SK-N-SH (cell line): ENCODE measurements around the gene RABAC1. TPM values are rescaled to one million over a fixed set of nuclear protein-coding genes. Genes with fewer than 3 reads are reported as not detected.

Experiments
- CTCF ChIA-PET: fragments of 300-600, 350-600 bp; formaldehyde crosslinking; extraction: SDS; loops from one replicate; lab custom pipeline; 2021; lab: Yijun Ruan, JAX
- POLR2A ChIA-PET: fragments of 350-600 bp; sonication (Branson Sonifier 250); formaldehyde crosslinking; extraction: SDS; loops from one replicate; lab custom pipeline; 2020; ENCODE audit warnings: antibody characterized with exemption, inconsistent platforms; lab: Yijun Ruan, JAX
- DNase-seq: peaks from one replicate; pipeline ENCODE4 v3.0.0; 2012
- H2AFZ ChIP-seq: fragments of 200-600 bp; sonication (generic); 2 replicates; pipeline ENCODE4 v1.8.1; 2016; ENCODE audit warnings: antibody characterized with exemption, mild to moderate bottlenecking, low read depth
- H3F3A ChIP-seq: fragments of 200-600 bp; sonication (generic); replicated peaks from 2 replicates; pipeline ENCODE3; 2016; ENCODE audit warnings: antibody characterized with exemption, mild to moderate bottlenecking; ENCODE audit not compliant: insufficient read depth
- H3K27ac ChIP-seq, 2 experiments: fragments of 200-500 bp in 1 of 2; fragments of 200-600 bp in 1 of 2; sonication (Bioruptor generic) in 1 of 2; sonication (generic), shearing (Covaris generic) in 1 of 2; 2 replicates each; pipeline versions ENCODE4 v1.5.1 to v1.6.1; 2014 to 2016; ENCODE audit warnings: low read depth in 2 of 2, inconsistent platforms in 1 of 2, low read length in 1 of 2, mild to moderate bottlenecking in 1 of 2, mixed read lengths in 1 of 2
- H3K27me3 ChIP-seq: fragments of 200-600 bp; sonication (generic), shearing (Covaris generic); 2 replicates; pipeline ENCODE4 v1.6.1; 2016; ENCODE audit warnings: mixed run types; ENCODE audit not compliant: insufficient read depth
- H3K36me3 ChIP-seq, 2 experiments: fragments of 200-500 bp in 1 of 2; fragments of 200-600 bp in 1 of 2; sonication (Bioruptor generic) in 1 of 2; sonication (generic) in 1 of 2; replicated peaks in 1 of 2; 2 replicates each; pipeline versions ENCODE3 to v1.5.1; 2014 to 2016; ENCODE audit warnings: low read length in 1 of 2, mild to moderate bottlenecking in 1 of 2; ENCODE audit not compliant: insufficient read depth in 2 of 2, control insufficient read depth in 1 of 2
- H3K4me1 ChIP-seq, 2 experiments: fragments of 200-500 bp in 1 of 2; fragments of 200-600 bp in 1 of 2; sonication (Bioruptor generic) in 1 of 2; sonication (generic), shearing (Covaris generic) in 1 of 2; 2 replicates each; pipeline versions ENCODE4 v1.5.1 to v1.6.1; 2014 to 2016; ENCODE audit warnings: low read depth in 1 of 2, low read length in 1 of 2, mixed run types in 1 of 2; ENCODE audit not compliant: insufficient read depth in 2 of 2, control insufficient read depth in 1 of 2
- H3K4me2 ChIP-seq: fragments of 200-600 bp; sonication (generic), shearing (Covaris generic); 2 replicates; pipeline ENCODE4 v1.6.1; 2017; ENCODE audit warnings: mixed run types
- H3K4me3 ChIP-seq, 2 experiments: fragments of 200-500 bp in 1 of 2; fragments of 200-600 bp in 1 of 2; sonication (Bioruptor generic) in 1 of 2; sonication (generic), shearing (Covaris generic) in 1 of 2; 2 replicates each; pipeline versions ENCODE4 v1.5.1 to v1.8.1; 2014 to 2016; ENCODE audit warnings: low read depth in 2 of 2, inconsistent platforms in 1 of 2, low read length in 1 of 2, mild to moderate bottlenecking in 1 of 2, mixed read lengths in 1 of 2, moderate library complexity in 1 of 2
- H3K79me2 ChIP-seq: fragments of 200-600 bp; sonication (generic); 2 replicates; pipeline ENCODE4 v1.8.1; 2017; ENCODE audit warnings: mild to moderate bottlenecking; ENCODE audit not compliant: insufficient read depth
- H3K9ac ChIP-seq: fragments of 200-600 bp; sonication (generic); 2 replicates; pipeline ENCODE4 v1.6.1; 2017; ENCODE audit warnings: mixed run types
- H3K9me2 ChIP-seq: fragments of 200-600 bp; sonication (generic); 2 replicates; pipeline ENCODE4 v1.6.1; 2017; ENCODE audit warnings: mixed run types
- H3K9me3 ChIP-seq: fragments of 200-600 bp; sonication (generic); 2 replicates; pipeline ENCODE4 v1.6.1; 2017; ENCODE audit warnings: mixed run types, mild to moderate bottlenecking, moderate library complexity
- H4K20me1 ChIP-seq: fragments of 200-600 bp; sonication (generic); 2 replicates; pipeline ENCODE4 v1.6.1; 2017; ENCODE audit warnings: mild to moderate bottlenecking, mixed run types; ENCODE audit not compliant: insufficient read depth
- CHD2 ChIP-seq: fragments of 150-350 bp; IDR thresholded peaks from 2 replicates; pipeline ENCODE4 v1.6.1; 2018; ENCODE audit warnings: low read length; ENCODE audit not compliant: partially characterized antibody
- ELF1 ChIP-seq: IDR thresholded peaks from 2 replicates; pipeline ENCODE4 v1.4.0; 2012
- EP300 ChIP-seq, 2 experiments: IDR thresholded peaks; 2 replicates each; pipeline versions ENCODE4 v1.4.0 to v1.6.1; 2012; ENCODE audit warnings: borderline replicate concordance in 1 of 2, low read depth in 1 of 2, low read length in 1 of 2
- EZH2phosphoT487 ChIP-seq: fragments of 200-600 bp; sonication (generic); IDR thresholded peaks from 2 replicates; pipeline ENCODE4 v1.6.1; 2017; ENCODE audit warnings: low read depth, mixed run types, mild to moderate bottlenecking, antibody characterized with exemption, moderate library complexity, borderline replicate concordance
- FOSL2 ChIP-seq: IDR thresholded peaks from 2 replicates; pipeline ENCODE4 v1.4.0; 2012; ENCODE audit warnings: low read depth, mild to moderate bottlenecking, moderate library complexity, borderline replicate concordance
- FOXJ3 ChIP-seq: sonication (generic); formaldehyde crosslinking; IDR thresholded peaks from 2 replicates; pipeline ENCODE4 v1.5.1; 2020; ENCODE audit warnings: mild to moderate bottlenecking, missing genetic modification reagents
- FOXM1 ChIP-seq: IDR thresholded peaks from 2 replicates; pipeline ENCODE4 v1.4.0; 2012; ENCODE audit warnings: low read depth, mild to moderate bottlenecking
- GATA2 ChIP-seq: sonication (generic); formaldehyde crosslinking; IDR thresholded peaks from 2 replicates; pipeline ENCODE4 v1.5.0; 2020; ENCODE audit warnings: mild to moderate bottlenecking, missing genetic modification reagents
- IRF3 ChIP-seq: fragments of 150-350 bp; IDR thresholded peaks from 2 replicates; pipeline ENCODE4 v1.6.1; 2016; ENCODE audit warnings: mild to moderate bottlenecking, low read depth, low read length
- MAX ChIP-seq: IDR thresholded peaks from 2 replicates; pipeline ENCODE4 v1.4.0; 2012; ENCODE audit warnings: low read depth
- NFIC ChIP-seq: IDR thresholded peaks from 2 replicates; pipeline ENCODE4 v1.4.0; 2012; ENCODE audit warnings: borderline replicate concordance
- RCOR1 ChIP-seq: fragments of 150-350 bp; IDR thresholded peaks from 2 replicates; pipeline ENCODE4 v1.6.1; 2017; ENCODE audit warnings: antibody characterized with exemption, low read length
- RFX5 ChIP-seq: IDR thresholded peaks from 2 replicates; pipeline ENCODE4 v1.6.1; 2012; ENCODE audit warnings: mild to moderate bottlenecking, improper control_type of control experiment, low read length
- SIN3A ChIP-seq: IDR thresholded peaks from 2 replicates; pipeline ENCODE4 v1.6.1; 2012; ENCODE audit warnings: low read depth, mild to moderate bottlenecking, low read length, moderate library complexity, borderline replicate concordance
- SMC3 ChIP-seq: IDR thresholded peaks from 2 replicates; pipeline ENCODE4 v1.6.1; 2012; ENCODE audit warnings: low read depth, low read length, improper control_type of control experiment
- TAF1 ChIP-seq: IDR thresholded peaks from 2 replicates; pipeline ENCODE4 v1.6.1; 2012; ENCODE audit warnings: low read depth, mild to moderate bottlenecking, low read length, moderate library complexity, borderline replicate concordance
- USF1 ChIP-seq: IDR thresholded peaks from 2 replicates; pipeline ENCODE4 v1.4.0; 2012; ENCODE audit warnings: low read depth, borderline replicate concordance
- ZBTB33 ChIP-seq: IDR thresholded peaks from 2 replicates; pipeline ENCODE4 v1.4.0; 2012; ENCODE audit warnings: low read depth, borderline replicate concordance
- WGBS: methylation state at CpG from one replicate; pipeline ENCODE4 v1.1.6; 2017; ENCODE audit warnings: low lambda C conversion rate; 5-methylcytosine and 5-hydroxymethylcytosine counted together
- polyA plus RNA-seq, 3 experiments: library from polyadenylated mRNA; depleted of rRNA; stranded (reverse); fragments of >200 nt; gene quantifications; 2 replicates each; pipeline ENCODE4 v1.2.3, GENCODE V29; 2012
- TF ChIP-seq, protein P1 (sequence below): IDR thresholded peaks from 2 replicates; pipeline ENCODE4; 2012

RABAC1 gene
- polyA plus RNA-seq, 1 of the 3 experiments (the other 2 are of a cell fraction) = 287 TPM

GRCh38 chr19:41927497-41928192 lies 31.5 kb downstream of the RABAC1 start:
- CTCF ChIA-PET = interaction anchor here (0.6 to 1.9 kb wide), 2 partner anchors 15 to 54 kb away, joined by 3 to 8 read pairs; no protein-coding TSS in a partner anchor
- no peaks in the 10 kb centered on the region for H3K9me3 ChIP-seq
- peaks cover 19% of the 10 kb centered on the region for H3K27me3 ChIP-seq
- H4K20me1 ChIP-seq = no peaks in the 10 kb centered on the region
- H3F3A ChIP-seq = no peaks in the 10 kb centered on the region
- WGBS = 16% methylated on average over 31 of the region's 43 CpGs
- TF ChIP-seq SIN3A (no peak), FOXM1 (no peak), CHD2 (no peak), TAF1 (no peak)
- POLR2A ChIA-PET = no interaction called here
- no peaks in the 10 kb centered on the region for H3K9me2 ChIP-seq
- H3K4me3 ChIP-seq = peak overlapping the region; percentile 47 to 51
- H3K4me2 ChIP-seq = peak overlapping the region; percentile 93
- H3K4me1 ChIP-seq = peaks cover 0 to 10% of the 10 kb centered on the region in 2 experiments; a peak in 2 of 4 replicates
- no peaks in the 10 kb centered on the region for H3K36me3 ChIP-seq
- H3K27ac ChIP-seq = no peak overlapping the region
- H2AFZ ChIP-seq = peak overlapping the region; percentile 22; the same call in 1 of the 2 replicates
- no peak overlapping the region for H3K9ac ChIP-seq
- DNase-seq = peak; percentile 79
- H3K79me2 ChIP-seq = no peaks in the 10 kb centered on the region

- DNase-seq = no peak
- Histone ChIP-seq H3K9me3 (no peaks in the 10 kb centered on the region), H3K79me2 (no peaks in the 10 kb centered on the region), H3F3A (no peaks in the 10 kb centered on the region), H3K27ac (no peak overlapping the region), H3K4me2 (no peak overlapping the region), H4K20me1 (no peaks in the 10 kb centered on the region), H3K4me3 (no peak overlapping the region), H3K9me2 (no peaks in the 10 kb centered on the region), H2AFZ (no peak overlapping the region), H3K4me1 (peaks cover 0 to 3% of the 10 kb centered on the region in 2 experiments; a peak in 2 of 4 replicates), H3K9ac (no peak overlapping the region), H3K36me3 (no peaks in the 10 kb centered on the region), H3K27me3 (peaks cover 17% of the 10 kb centered on the region)
- ChIA-PET POLR2A (no interaction called here), CTCF (interaction anchor here (0.6 to 1.9 kb wide), 2 partner anchors 16 to 54 kb away, joined by 3 to 8 read pairs; no protein-coding TSS in a partner anchor)
- 69% methylated on average over 16 of the region's 16 CpGs for WGBS
- TF ChIP-seq USF1 (no peak), GATA2 (CRISPR knock-in tag) (no peak), RFX5 (no peak), EZH2phosphoT487 (no peak), FOXM1 (no peak), ELF1 (no peak), MAX (no peak), NFIC (no peak), SMC3 (no peak), FOXJ3 (CRISPR knock-in tag) (no peak), RCOR1 (no peak), IRF3 (no peak), ZBTB33 (no peak), EP300 (IDR thresholded peaks at IDR 0.05; ENCODE audit: borderline replicate concordance in 1 of 2, low read depth in 1 of 2, low read length in 1 of 2) (no peak), FOSL2 (no peak)
- TF ChIP-seq, protein P1, sequence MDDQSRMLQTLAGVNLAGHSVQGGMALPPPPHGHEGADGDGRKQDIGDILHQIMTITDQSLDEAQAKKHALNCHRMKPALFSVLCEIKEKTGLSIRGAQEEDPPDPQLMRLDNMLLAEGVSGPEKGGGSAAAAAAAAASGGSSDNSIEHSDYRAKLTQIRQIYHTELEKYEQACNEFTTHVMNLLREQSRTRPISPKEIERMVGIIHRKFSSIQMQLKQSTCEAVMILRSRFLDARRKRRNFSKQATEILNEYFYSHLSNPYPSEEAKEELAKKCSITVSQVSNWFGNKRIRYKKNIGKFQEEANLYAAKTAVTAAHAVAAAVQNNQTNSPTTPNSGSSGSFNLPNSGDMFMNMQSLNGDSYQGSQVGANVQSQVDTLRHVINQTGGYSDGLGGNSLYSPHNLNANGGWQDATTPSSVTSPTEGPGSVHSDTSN = no peak
Measured at GRCh38 chr19:41926763-41927496, 32.2 kb downstream of the RABAC1 start.
